ENCODE measurements around the gene ELAVL1.

- no peak for TF ChIP-seq POLR2A (IDR thresholded peaks at IDR 0.05)
- TF ChIP-seq CTCF (IDR thresholded peaks at IDR 0.05): no peak
Observed at GRCh38 chr19:8034178-8034525, 28.7 kb upstream of the ELAVL1 start.
